HepG2 (cell line): ENCODE results near the gene GPS2. TPM values are rescaled to one million over a fixed set of nuclear protein-coding genes. Genes with fewer than 3 reads are reported as not detected.

Experiments used
- ATF2 ChIP-seq: sonication (generic); formaldehyde crosslinking; IDR thresholded peaks from 2 replicates; pipeline ENCODE4 v1.4.0; 2020; ENCODE audit warnings: missing genetic modification reagents
- MNT ChIP-seq: fragments of 450-650 bp; IDR thresholded peaks from 2 replicates; pipeline ENCODE4 v1.6.1; 2016
- TBP ChIP-seq: sonication (generic); formaldehyde crosslinking; IDR thresholded peaks from 2 replicates; pipeline ENCODE4 v1.5.0; 2020; ENCODE audit warnings: missing genetic modification reagents
- TFAP4 ChIP-seq: sonication (generic); IDR thresholded peaks from 2 replicates; pipeline ENCODE4 v1.6.1; 2016; ENCODE audit warnings: low read depth, borderline replicate concordance
- ZNF512B ChIP-seq: sonication (generic); formaldehyde crosslinking; IDR thresholded peaks from 2 replicates; pipeline ENCODE4 v1.5.1; 2020; ENCODE audit warnings: missing genetic modification reagents, mild to moderate bottlenecking, borderline replicate concordance
- ZNF580 ChIP-seq: IDR thresholded peaks from 2 replicates; pipeline ENCODE4 v1.6.1; 2016; ENCODE audit warnings: low read depth, borderline replicate concordance
- polyA plus RNA-seq, 8 experiments: library from polyadenylated mRNA; depleted of rRNA in 3 of 8; stranded (reverse) in 7 of 8; unstranded in 1 of 8; fragments of >200 nt; fragmentation: Illumina TruSeq in 4 of 8; extraction: Trizol in 4 of 8; gene quantifications; 2 replicates each; pipeline versions ENCODE4 v1.2.1 to v1.2.3, GENCODE V29; 2011 to 2016; ENCODE audit warnings: low read depth in 4 of 8, missing spikeins in 1 of 8, mixed read lengths in 1 of 8; ENCODE audit not compliant: insufficient read depth in 1 of 8
- total RNA-seq, 5 experiments: library from RNA; depleted of rRNA; stranded (reverse); fragments of >200 nt; fragmentation: Illumina TruSeq; extraction: Trizol; gene quantifications; 2 replicates each; pipeline ENCODE4 v1.2.3, GENCODE V29; 2016; ENCODE audit warnings: low read depth in 1 of 5

Gene GPS2
- total and polyA plus RNA-seq, 2 of the 13 experiments (the other 11 are each of a cell fraction or from before 2014, with no cell fraction given) = 58.0 to 59.4 TPM

- TF ChIP-seq ZNF512B (CRISPR knock-in tag) = no peak
- peak; percentile 39 for TF ChIP-seq MNT
- TF ChIP-seq ATF2 (CRISPR knock-in tag) = no peak
- TF ChIP-seq ZNF580 (CRISPR knock-in tag) = no peak
- TF ChIP-seq TBP (CRISPR knock-in tag) = no peak
- peak; percentile 75; the same call in 1 of the 2 replicates for TF ChIP-seq TFAP4
Measured at GRCh38 chr17:7282752-7283321, 32.3 kb downstream of the GPS2 start (continued).
